Esophagus squamous epithelium (tissue), 4 donors: Measurements from ENCODE around the gene GALC.

ENCODE experiments used
- CTCF ChIP-seq, 6 experiments: fragments of 450-650 bp in 4 of 6; fragments of 200-600 bp in 2 of 6; sonication (generic) in 2 of 6; IDR thresholded peaks; one replicate each; pipeline ENCODE4 v1.5.1; 2016 to 2019; ENCODE audit warnings: antibody characterized with exemption in 6 of 6, mild to moderate bottlenecking in 4 of 6, moderate library complexity in 4 of 6
- POLR2A ChIP-seq, 4 donors: fragments of 450-650 bp; IDR thresholded peaks; one replicate each; pipeline ENCODE4 v1.6.1; 2017; ENCODE audit warnings: antibody characterized with exemption in 4 of 4, mild to moderate bottlenecking in 4 of 4, moderate library complexity in 3 of 4

DNA sequence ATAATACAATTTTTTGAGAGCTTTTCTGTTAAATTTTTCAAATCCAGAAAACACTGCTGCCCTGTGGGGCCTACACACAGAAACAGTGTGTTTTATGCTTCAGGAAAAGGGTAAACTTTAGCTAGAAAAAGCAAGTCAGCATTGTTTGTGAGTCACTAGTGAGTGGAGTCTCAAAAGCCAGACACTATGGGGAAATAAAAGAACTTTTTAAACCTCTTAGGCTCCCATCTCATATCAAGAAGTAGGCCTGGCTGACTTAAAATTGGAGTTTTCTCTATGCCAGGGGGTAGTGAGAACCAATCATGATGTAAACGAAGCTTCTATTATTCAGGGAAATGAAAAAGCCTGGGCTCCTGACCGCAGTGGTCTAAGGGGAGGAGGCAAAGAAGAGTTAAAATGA is 24.6 kb upstream of the GALC start:
- TF ChIP-seq CTCF (IDR thresholded peaks at IDR 0.05): no peak
- TF ChIP-seq POLR2A (IDR thresholded peaks at IDR 0.05): no peak
